DMS153 (cell line): Measurements from ENCODE around the gene ZSCAN22.
A peak's percentile ranks its signal among the peaks of the same experiment; 100 is the strongest.

Experiments used
- DNase-seq: peaks from one replicate; lab custom pipeline; 2025; lab: John Stamatoyannopoulos, UW

Gene ZSCAN22

GRCh38 chr19:58351990-58352755, 25.4 kb downstream of the ZSCAN22 start:
- no peak for DNase-seq

- no peak for DNase-seq
Observed at GRCh38 chr19:58352760-58353671, 26.2 kb downstream of the ZSCAN22 start, which contains the start of gene A1BG. Gene A1BG (minus strand): TSS chr19:58353492. CDS start chr19:58353437, 55 bp downstream.

- DNase-seq, result no peak
Observed at GRCh38 chr19:58353717-58354477, 27.1 kb downstream of the ZSCAN22 start.

GRCh38 chr19:58354478-58355030, 27.8 kb downstream of the ZSCAN22 start:
- DNase-seq, result no peak

GRCh38 chr19:58355215-58355796, 28.5 kb downstream of the ZSCAN22 start:
- DNase-seq, result no peak

GRCh38 chr19:58355908-58356765, 29.3 kb downstream of the ZSCAN22 start:
- DNase-seq, result no peak

- DNase-seq, result no peak
Observed at GRCh38 chr19:58356766-58357480, 30.1 kb downstream of the ZSCAN22 start.

GRCh38 chr19:58357481-58358145, 30.8 kb downstream of the ZSCAN22 start:
- no peak for DNase-seq

GRCh38 chr19:58361900-58362271, 35.1 kb downstream of the ZSCAN22 start:
- DNase-seq, result no peak

- DNase-seq, result peak; percentile 92
Observed at GRCh38 chr19:58362272-58362994, 35.6 kb downstream of the ZSCAN22 start, which contains the start of gene ZNF497. Gene ZNF497 (minus strand): TSS chr19:58362751. CDS start chr19:58357635, 5,116 bp downstream.

GRCh38 chr19:58364146-58364545, 37.4 kb downstream of the ZSCAN22 start:
- DNase-seq, result no peak

- DNase-seq, result no peak
Observed at GRCh38 chr19:58366585-58367430, 40.0 kb downstream of the ZSCAN22 start.

GRCh38 chr19:58367698-58368454, 41.1 kb downstream of the ZSCAN22 start:
- no peak for DNase-seq

- no peak for DNase-seq
Observed at GRCh38 chr19:58368561-58369360, 42.0 kb downstream of the ZSCAN22 start.

GRCh38 chr19:58372311-58373133, 45.7 kb downstream of the ZSCAN22 start:
- no peak for DNase-seq
